Measurements from ENCODE around the gene CSRP2. TPM values are rescaled to one million over a fixed set of nuclear protein-coding genes. Genes with fewer than 3 reads are reported as not detected.

Gene CSRP2
- total RNA-seq, 1 experiment from 2014 or later, result 157 TPM

DNA sequence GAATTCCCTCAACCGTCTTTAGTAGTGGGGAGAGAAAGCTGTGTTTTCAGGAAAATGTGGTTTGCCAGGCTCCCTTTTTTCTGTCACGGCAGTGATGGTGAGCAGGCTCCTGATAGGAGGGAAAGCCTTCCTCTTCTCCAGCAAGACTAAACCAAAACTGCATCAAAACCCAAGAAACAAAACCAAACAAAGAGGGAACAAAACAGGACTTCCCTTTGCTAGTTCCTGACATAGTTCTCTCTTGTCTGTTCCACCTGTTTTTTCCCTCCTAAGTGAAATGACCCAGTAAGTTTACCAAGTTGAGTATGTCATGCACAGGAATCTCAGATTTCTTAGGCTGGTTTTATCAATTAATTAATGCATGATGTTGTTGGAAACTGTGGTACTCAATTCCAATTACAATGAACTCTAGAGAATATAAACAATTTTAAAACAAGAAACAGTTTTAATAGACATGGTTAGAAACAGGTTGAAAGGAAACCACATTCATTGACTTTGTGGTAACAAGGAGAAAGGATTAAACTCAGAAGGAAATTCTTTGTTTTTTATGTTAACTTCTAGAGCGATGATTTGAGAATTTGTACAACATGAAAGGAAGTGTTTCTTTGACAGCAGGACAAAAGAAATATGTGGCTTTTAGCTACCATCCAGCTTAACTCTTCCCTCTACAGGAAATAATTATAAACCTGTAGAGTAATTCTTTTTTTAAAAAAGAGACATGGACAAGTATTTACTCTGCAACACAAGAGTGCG lies 23.0 kb upstream of the CSRP2 start:
- Mint-ChIP-seq H3K27ac (peak overlapping the region; percentile 59; the same call in 1 of the 2 replicates), H3K4me3 (no peak overlapping the region), H3K36me3 (peaks cover 2% of the 10 kb centered on the region; the same call in 1 of the 2 replicates), H3K27me3 (ENCODE audit: low read depth) (no peaks in the 10 kb centered on the region; the same call in 1 of the 2 replicates), H3K9me3 (peaks cover 12% of the 10 kb centered on the region), H3K4me1 (peaks cover 15% of the 10 kb centered on the region)
- no peak for ATAC-seq
- ChIA-PET POLR2A (no interaction called here), CTCF (no interaction called here)
- DNase-seq (ENCODE audit: low spot score), result no peak
- TF ChIP-seq IRF2 (CRISPR knock-in tag; IDR thresholded peaks at IDR 0.05; ENCODE audit: borderline replicate concordance, low read depth) (no peak), ZNF121 (CRISPR knock-in tag; IDR thresholded peaks at IDR 0.05) (no peak), ZNF416 (CRISPR knock-in tag; IDR thresholded peaks at IDR 0.05) (no peak), CREB1 (CRISPR knock-in tag; IDR thresholded peaks at IDR 0.05) (no peak), JAZF1 (CRISPR knock-in tag; IDR thresholded peaks at IDR 0.05) (no peak), MXD4 (CRISPR knock-in tag; IDR thresholded peaks at IDR 0.05; ENCODE audit: borderline replicate concordance) (no peak), RORB (CRISPR knock-in tag; IDR thresholded peaks at IDR 0.05) (no peak), FOXP1 (CRISPR knock-in tag; IDR thresholded peaks at IDR 0.05; ENCODE audit: borderline replicate concordance) (no peak)
- TF ChIP-seq, protein P1, sequence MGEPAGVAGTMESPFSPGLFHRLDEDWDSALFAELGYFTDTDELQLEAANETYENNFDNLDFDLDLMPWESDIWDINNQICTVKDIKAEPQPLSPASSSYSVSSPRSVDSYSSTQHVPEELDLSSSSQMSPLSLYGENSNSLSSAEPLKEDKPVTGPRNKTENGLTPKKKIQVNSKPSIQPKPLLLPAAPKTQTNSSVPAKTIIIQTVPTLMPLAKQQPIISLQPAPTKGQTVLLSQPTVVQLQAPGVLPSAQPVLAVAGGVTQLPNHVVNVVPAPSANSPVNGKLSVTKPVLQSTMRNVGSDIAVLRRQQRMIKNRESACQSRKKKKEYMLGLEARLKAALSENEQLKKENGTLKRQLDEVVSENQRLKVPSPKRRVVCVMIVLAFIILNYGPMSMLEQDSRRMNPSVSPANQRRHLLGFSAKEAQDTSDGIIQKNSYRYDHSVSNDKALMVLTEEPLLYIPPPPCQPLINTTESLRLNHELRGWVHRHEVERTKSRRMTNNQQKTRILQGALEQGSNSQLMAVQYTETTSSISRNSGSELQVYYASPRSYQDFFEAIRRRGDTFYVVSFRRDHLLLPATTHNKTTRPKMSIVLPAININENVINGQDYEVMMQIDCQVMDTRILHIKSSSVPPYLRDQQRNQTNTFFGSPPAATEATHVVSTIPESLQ (CRISPR knock-in tag; IDR thresholded peaks at IDR 0.05), result no peak
- TF ChIP-seq, protein P2, sequence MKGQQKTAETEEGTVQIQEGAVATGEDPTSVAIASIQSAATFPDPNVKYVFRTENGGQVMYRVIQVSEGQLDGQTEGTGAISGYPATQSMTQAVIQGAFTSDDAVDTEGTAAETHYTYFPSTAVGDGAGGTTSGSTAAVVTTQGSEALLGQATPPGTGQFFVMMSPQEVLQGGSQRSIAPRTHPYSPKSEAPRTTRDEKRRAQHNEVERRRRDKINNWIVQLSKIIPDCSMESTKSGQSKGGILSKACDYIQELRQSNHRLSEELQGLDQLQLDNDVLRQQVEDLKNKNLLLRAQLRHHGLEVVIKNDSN (CRISPR knock-in tag; IDR thresholded peaks at IDR 0.05), result no peak
- TF ChIP-seq, protein P3, sequence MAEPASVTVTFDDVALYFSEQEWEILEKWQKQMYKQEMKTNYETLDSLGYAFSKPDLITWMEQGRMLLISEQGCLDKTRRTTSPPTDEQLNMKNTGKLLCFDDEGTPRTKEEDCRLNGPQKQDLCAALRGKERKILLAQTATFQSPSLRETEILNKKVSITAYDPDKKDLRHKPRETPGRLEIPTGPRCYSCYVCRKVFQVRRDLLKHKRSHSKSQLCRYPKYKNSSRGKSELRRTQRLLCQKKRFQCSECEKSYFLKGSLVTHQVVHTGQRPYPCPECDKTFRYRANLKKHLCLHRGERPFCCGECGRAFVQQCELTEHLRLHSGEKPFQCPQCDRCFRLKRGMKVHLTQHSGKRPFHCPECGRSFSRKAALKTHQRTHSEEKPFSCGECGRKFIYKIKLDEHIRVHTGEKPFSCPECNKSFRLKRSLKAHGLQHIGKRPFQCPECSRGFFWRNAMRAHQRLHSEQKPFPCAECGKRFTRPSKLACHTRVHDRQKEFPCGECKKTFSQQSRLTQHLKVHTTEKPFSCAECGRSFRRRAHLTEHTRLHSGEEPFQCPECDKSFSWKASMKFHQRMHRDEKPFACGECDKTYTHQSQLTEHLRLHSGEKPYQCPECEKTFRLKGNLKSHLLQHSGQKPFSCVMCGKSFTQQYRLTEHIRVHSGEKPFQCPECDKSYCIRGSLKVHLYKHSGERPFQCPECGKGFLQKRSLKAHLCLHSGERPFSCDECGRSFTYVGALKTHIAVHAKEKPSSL (CRISPR knock-in tag; conservative IDR thresholded peaks at IDR 0.05), result no peak
- TF ChIP-seq, protein P4, sequence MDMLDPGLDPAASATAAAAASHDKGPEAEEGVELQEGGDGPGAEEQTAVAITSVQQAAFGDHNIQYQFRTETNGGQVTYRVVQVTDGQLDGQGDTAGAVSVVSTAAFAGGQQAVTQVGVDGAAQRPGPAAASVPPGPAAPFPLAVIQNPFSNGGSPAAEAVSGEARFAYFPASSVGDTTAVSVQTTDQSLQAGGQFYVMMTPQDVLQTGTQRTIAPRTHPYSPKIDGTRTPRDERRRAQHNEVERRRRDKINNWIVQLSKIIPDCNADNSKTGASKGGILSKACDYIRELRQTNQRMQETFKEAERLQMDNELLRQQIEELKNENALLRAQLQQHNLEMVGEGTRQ (CRISPR knock-in tag; IDR thresholded peaks at IDR 0.05), result no peak

DNA sequence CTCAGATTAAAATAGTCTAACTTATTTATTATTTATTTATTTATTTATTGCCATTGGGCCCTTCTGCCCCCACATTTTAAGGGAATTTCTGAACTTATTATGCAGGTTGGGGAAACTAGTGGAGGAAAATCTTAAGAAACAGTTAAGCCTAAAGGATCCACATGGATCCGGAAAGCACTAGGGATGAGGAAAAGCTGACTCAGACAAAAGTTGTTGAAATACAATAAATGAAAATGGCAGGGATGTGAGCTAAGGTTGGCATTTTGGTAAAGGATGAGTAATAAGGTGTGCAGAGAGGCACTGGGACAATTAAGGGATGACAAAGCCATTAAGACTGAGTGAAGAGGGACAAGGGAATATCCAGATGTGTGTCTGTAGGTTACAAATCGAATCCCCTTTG lies 20.7 kb upstream of the CSRP2 start:
- ChIA-PET CTCF (interaction anchor here (1.4 kb wide), 1 partner anchor 111 kb away, joined by 4 read pairs; no protein-coding TSS in a partner anchor), POLR2A (no interaction called here)
- Mint-ChIP-seq H3K9me3 (peaks cover 12% of the 10 kb centered on the region), H3K4me3 (no peak overlapping the region), H3K27ac (no peak overlapping the region), H3K27me3 (ENCODE audit: low read depth) (no peaks in the 10 kb centered on the region; the same call in none of the 2 replicates), H3K36me3 (peaks cover 4% of the 10 kb centered on the region), H3K4me1 (peaks cover 9% of the 10 kb centered on the region)
- ATAC-seq (no peak), DNase-seq (ENCODE audit: low spot score) (no peak)
- TF ChIP-seq NR3C1 (CRISPR knock-in tag; conservative IDR thresholded peaks at IDR 0.05; ENCODE audit: low read depth), result no peak
- no peak for TF ChIP-seq JUN (CRISPR knock-in tag; IDR thresholded peaks at IDR 0.05)
- no peak for TF ChIP-seq FOXP1 (CRISPR knock-in tag; IDR thresholded peaks at IDR 0.05; ENCODE audit: borderline replicate concordance)
- no peak for TF ChIP-seq ZNF263 (CRISPR knock-in tag; IDR thresholded peaks at IDR 0.05; ENCODE audit: low read depth)
- TF ChIP-seq, protein P5, sequence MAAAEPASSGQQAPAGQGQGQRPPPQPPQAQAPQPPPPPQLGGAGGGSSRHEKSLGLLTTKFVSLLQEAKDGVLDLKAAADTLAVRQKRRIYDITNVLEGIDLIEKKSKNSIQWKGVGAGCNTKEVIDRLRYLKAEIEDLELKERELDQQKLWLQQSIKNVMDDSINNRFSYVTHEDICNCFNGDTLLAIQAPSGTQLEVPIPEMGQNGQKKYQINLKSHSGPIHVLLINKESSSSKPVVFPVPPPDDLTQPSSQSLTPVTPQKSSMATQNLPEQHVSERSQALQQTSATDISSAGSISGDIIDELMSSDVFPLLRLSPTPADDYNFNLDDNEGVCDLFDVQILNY (CRISPR knock-in tag; IDR thresholded peaks at IDR 0.05), result no peak
- TF ChIP-seq TEAD1 (CRISPR knock-in tag; IDR thresholded peaks at IDR 0.05), result no peak
- TF ChIP-seq SOX15 (CRISPR knock-in tag; IDR thresholded peaks at IDR 0.05), result no peak
- no peak for TF ChIP-seq CREB1 (CRISPR knock-in tag; IDR thresholded peaks at IDR 0.05)
- no peak for TF ChIP-seq RORB (CRISPR knock-in tag; IDR thresholded peaks at IDR 0.05)
- TF ChIP-seq FOXK1 (CRISPR knock-in tag; IDR thresholded peaks at IDR 0.05), result no peak
- TF ChIP-seq MXD4 (CRISPR knock-in tag; IDR thresholded peaks at IDR 0.05; ENCODE audit: borderline replicate concordance), result no peak
- no peak for TF ChIP-seq TP53 (CRISPR knock-in tag; IDR thresholded peaks at IDR 0.05)
- TF ChIP-seq, protein P6, sequence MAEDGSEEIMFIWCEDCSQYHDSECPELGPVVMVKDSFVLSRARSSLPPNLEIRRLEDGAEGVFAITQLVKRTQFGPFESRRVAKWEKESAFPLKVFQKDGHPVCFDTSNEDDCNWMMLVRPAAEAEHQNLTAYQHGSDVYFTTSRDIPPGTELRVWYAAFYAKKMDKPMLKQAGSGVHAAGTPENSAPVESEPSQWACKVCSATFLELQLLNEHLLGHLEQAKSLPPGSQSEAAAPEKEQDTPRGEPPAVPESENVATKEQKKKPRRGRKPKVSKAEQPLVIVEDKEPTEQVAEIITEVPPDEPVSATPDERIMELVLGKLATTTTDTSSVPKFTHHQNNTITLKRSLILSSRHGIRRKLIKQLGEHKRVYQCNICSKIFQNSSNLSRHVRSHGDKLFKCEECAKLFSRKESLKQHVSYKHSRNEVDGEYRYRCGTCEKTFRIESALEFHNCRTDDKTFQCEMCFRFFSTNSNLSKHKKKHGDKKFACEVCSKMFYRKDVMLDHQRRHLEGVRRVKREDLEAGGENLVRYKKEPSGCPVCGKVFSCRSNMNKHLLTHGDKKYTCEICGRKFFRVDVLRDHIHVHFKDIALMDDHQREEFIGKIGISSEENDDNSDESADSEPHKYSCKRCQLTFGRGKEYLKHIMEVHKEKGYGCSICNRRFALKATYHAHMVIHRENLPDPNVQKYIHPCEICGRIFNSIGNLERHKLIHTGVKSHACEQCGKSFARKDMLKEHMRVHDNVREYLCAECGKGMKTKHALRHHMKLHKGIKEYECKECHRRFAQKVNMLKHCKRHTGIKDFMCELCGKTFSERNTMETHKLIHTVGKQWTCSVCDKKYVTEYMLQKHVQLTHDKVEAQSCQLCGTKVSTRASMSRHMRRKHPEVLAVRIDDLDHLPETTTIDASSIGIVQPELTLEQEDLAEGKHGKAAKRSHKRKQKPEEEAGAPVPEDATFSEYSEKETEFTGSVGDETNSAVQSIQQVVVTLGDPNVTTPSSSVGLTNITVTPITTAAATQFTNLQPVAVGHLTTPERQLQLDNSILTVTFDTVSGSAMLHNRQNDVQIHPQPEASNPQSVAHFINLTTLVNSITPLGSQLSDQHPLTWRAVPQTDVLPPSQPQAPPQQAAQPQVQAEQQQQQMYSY (CRISPR knock-in tag; IDR thresholded peaks at IDR 0.05), result no peak
- TF ChIP-seq, protein P7, sequence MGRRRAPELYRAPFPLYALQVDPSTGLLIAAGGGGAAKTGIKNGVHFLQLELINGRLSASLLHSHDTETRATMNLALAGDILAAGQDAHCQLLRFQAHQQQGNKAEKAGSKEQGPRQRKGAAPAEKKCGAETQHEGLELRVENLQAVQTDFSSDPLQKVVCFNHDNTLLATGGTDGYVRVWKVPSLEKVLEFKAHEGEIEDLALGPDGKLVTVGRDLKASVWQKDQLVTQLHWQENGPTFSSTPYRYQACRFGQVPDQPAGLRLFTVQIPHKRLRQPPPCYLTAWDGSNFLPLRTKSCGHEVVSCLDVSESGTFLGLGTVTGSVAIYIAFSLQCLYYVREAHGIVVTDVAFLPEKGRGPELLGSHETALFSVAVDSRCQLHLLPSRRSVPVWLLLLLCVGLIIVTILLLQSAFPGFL (CRISPR knock-in tag; IDR thresholded peaks at IDR 0.05; ENCODE audit: borderline replicate concordance), result no peak
- no peak for TF ChIP-seq MYBL2 (CRISPR knock-in tag; IDR thresholded peaks at IDR 0.05)

All from WTC11 (cell line).